ENCODE data around the gene ANXA8. TPM values are rescaled to one million over a fixed set of nuclear protein-coding genes. Genes with fewer than 3 reads are reported as not detected.

Gene ANXA8
- total RNA-seq, 1 donor from 2014 or later, result 1.0 TPM

- H3K27me3 Mint-ChIP-seq (ENCODE audit: low read depth, unreplicated experiment), result peaks cover 13% of the 10 kb centered on the region
- FAIRE-seq, result no peak
- no peaks in the 10 kb centered on the region for H3K36me3 ChIP-seq (ENCODE audit: insufficient read depth, low read length)
- no peak overlapping the region for H3K4me3 ChIP-seq (ENCODE audit: insufficient read depth, low read depth, low read length)
- no peak for DNase-seq (ENCODE audit: low read depth)
- H3K79me2 ChIP-seq (ENCODE audit: insufficient read depth, low read length), result no peaks in the 10 kb centered on the region
- no peaks in the 10 kb centered on the region for H3K36me3 Mint-ChIP-seq (ENCODE audit: low read depth, unreplicated experiment)
- H3K4me1 Mint-ChIP-seq (ENCODE audit: low read depth, unreplicated experiment), result peaks cover 4% of the 10 kb centered on the region
- no peak overlapping the region for H3K27ac ChIP-seq (ENCODE audit: low read depth, low read length)
- H2AFZ ChIP-seq (ENCODE audit: low read depth, low read length), result no peak overlapping the region
- peaks cover 15% of the 10 kb centered on the region for H3K9me3 Mint-ChIP-seq (ENCODE audit: unreplicated experiment)
- no peak overlapping the region for H3K4me2 ChIP-seq (ENCODE audit: low read length)
- no peaks in the 10 kb centered on the region for H3K27me3 ChIP-seq (ENCODE audit: insufficient read depth, low read length)
- peaks cover 4% of the 10 kb centered on the region for H3K9me3 ChIP-seq (ENCODE audit: insufficient read depth, low read depth, low read length)
- TF ChIP-seq CTCF (IDR thresholded peaks at IDR 0.05; ENCODE audit: insufficient read depth, low read depth, low read length), result no peak
- TF ChIP-seq EZH2 (IDR thresholded peaks at IDR 0.05; ENCODE audit: insufficient read depth, low read length), result no peak
- H3K27ac Mint-ChIP-seq (ENCODE audit: unreplicated experiment), result no peak overlapping the region
- no peak overlapping the region for H3K9ac ChIP-seq (ENCODE audit: low read length)
- H3K4me1 ChIP-seq (ENCODE audit: insufficient read depth, low read length), result no peaks in the 10 kb centered on the region
- H3K4me3 Mint-ChIP-seq (ENCODE audit: unreplicated experiment), result no peak overlapping the region
- H4K20me1 ChIP-seq (ENCODE audit: insufficient read depth, low read length), result no peaks in the 10 kb centered on the region
These were observed 33.9 kb downstream of the ANXA8 start for GRCh38 chr10:47449979-47450378.

- DNase-seq (ENCODE audit: low read depth) (no peak), FAIRE-seq (no peak)
- Mint-ChIP-seq H3K9me3 (ENCODE audit: unreplicated experiment) (peaks cover 15% of the 10 kb centered on the region), H3K36me3 (ENCODE audit: low read depth, unreplicated experiment) (no peaks in the 10 kb centered on the region), H3K27me3 (ENCODE audit: low read depth, unreplicated experiment) (peaks cover 8% of the 10 kb centered on the region), H3K4me3 (ENCODE audit: unreplicated experiment) (no peak overlapping the region), H3K27ac (ENCODE audit: unreplicated experiment) (no peak overlapping the region), H3K4me1 (ENCODE audit: low read depth, unreplicated experiment) (peaks cover 4% of the 10 kb centered on the region)
- Histone ChIP-seq H3K4me3 (ENCODE audit: insufficient read depth, low read depth, low read length) (no peak overlapping the region), H3K36me3 (ENCODE audit: insufficient read depth, low read length) (no peaks in the 10 kb centered on the region), H4K20me1 (ENCODE audit: insufficient read depth, low read length) (no peaks in the 10 kb centered on the region), H3K4me2 (ENCODE audit: low read length) (no peak overlapping the region), H3K9ac (ENCODE audit: low read length) (no peak overlapping the region), H3K79me2 (ENCODE audit: insufficient read depth, low read length) (no peaks in the 10 kb centered on the region), H3K9me3 (ENCODE audit: insufficient read depth, low read depth, low read length) (peaks cover 4% of the 10 kb centered on the region), H2AFZ (ENCODE audit: low read depth, low read length) (no peak overlapping the region), H3K4me1 (ENCODE audit: insufficient read depth, low read length) (no peaks in the 10 kb centered on the region), H3K27ac (ENCODE audit: low read depth, low read length) (no peak overlapping the region), H3K27me3 (ENCODE audit: insufficient read depth, low read length) (no peaks in the 10 kb centered on the region)
- TF ChIP-seq EZH2 (IDR thresholded peaks at IDR 0.05; ENCODE audit: insufficient read depth, low read length) (no peak), CTCF (IDR thresholded peaks at IDR 0.05; ENCODE audit: insufficient read depth, low read depth, low read length) (no peak)
These were observed 34.6 kb downstream of the ANXA8 start for GRCh38 chr10:47449102-47449978.

GRCh38 chr10:47447705-47448104, 36.2 kb downstream of the ANXA8 start:
- Histone ChIP-seq H3K9ac (ENCODE audit: low read length) (no peak overlapping the region), H3K4me3 (ENCODE audit: insufficient read depth, low read depth, low read length) (no peak overlapping the region), H3K79me2 (ENCODE audit: insufficient read depth, low read length) (no peaks in the 10 kb centered on the region), H4K20me1 (ENCODE audit: insufficient read depth, low read length) (no peaks in the 10 kb centered on the region), H3K27me3 (ENCODE audit: insufficient read depth, low read length) (no peaks in the 10 kb centered on the region), H3K4me1 (ENCODE audit: insufficient read depth, low read length) (no peaks in the 10 kb centered on the region), H3K4me2 (ENCODE audit: low read length) (no peak overlapping the region), H3K9me3 (ENCODE audit: insufficient read depth, low read depth, low read length) (peaks cover 4% of the 10 kb centered on the region), H2AFZ (ENCODE audit: low read depth, low read length) (no peak overlapping the region), H3K27ac (ENCODE audit: low read depth, low read length) (no peak overlapping the region), H3K36me3 (ENCODE audit: insufficient read depth, low read length) (no peaks in the 10 kb centered on the region)
- Mint-ChIP-seq H3K36me3 (ENCODE audit: low read depth, unreplicated experiment) (no peaks in the 10 kb centered on the region), H3K27ac (ENCODE audit: unreplicated experiment) (no peak overlapping the region), H3K4me3 (ENCODE audit: unreplicated experiment) (no peak overlapping the region), H3K27me3 (ENCODE audit: low read depth, unreplicated experiment) (peaks cover 9% of the 10 kb centered on the region), H3K9me3 (ENCODE audit: unreplicated experiment) (peaks cover 18% of the 10 kb centered on the region), H3K4me1 (ENCODE audit: low read depth, unreplicated experiment) (peaks cover 4% of the 10 kb centered on the region)
- DNase-seq (ENCODE audit: low read depth) (no peak), FAIRE-seq (no peak)
- TF ChIP-seq CTCF (IDR thresholded peaks at IDR 0.05; ENCODE audit: insufficient read depth, low read depth, low read length) (no peak), EZH2 (IDR thresholded peaks at IDR 0.05; ENCODE audit: insufficient read depth, low read length) (no peak)
